HepG2 (cell line): ENCODE data around the gene TRNT1. TPM values are rescaled to one million over a fixed set of nuclear protein-coding genes. Genes with fewer than 3 reads are reported as not detected.

Source experiments
- BRF2 ChIP-seq: sonication (generic); formaldehyde crosslinking; IDR thresholded peaks from 2 replicates; pipeline ENCODE4 v1.8.1; 2022; ENCODE audit warnings: mild to moderate bottlenecking, missing genetic modification reagents
- ETV5 ChIP-seq: IDR thresholded peaks from 2 replicates; pipeline ENCODE4 v1.6.1; 2018; ENCODE audit warnings: missing biosample characterization, missing genetic modification reagents, inconsistent platforms, borderline replicate concordance
- IKZF5 ChIP-seq: IDR thresholded peaks from 2 replicates; pipeline ENCODE4 v1.6.1; 2018; ENCODE audit warnings: missing genetic modification reagents, mild to moderate bottlenecking, missing compliant biosample characterization
- KDM5A ChIP-seq: fragments of 200-600 bp; sonication (generic); IDR thresholded peaks from 2 replicates; pipeline ENCODE4 v1.7.0; 2018; ENCODE audit warnings: antibody characterized with exemption, mild to moderate bottlenecking, low read length, borderline replicate concordance
- KLF9 ChIP-seq: IDR thresholded peaks from 2 replicates; pipeline ENCODE4 v1.6.1; 2016; ENCODE audit warnings: low read depth
- MEIS2 ChIP-seq: sonication (generic); formaldehyde crosslinking; IDR thresholded peaks from 2 replicates; pipeline ENCODE4 v1.9.0; 2021; ENCODE audit warnings: mild to moderate bottlenecking, missing genetic modification reagents
- MIXL1 ChIP-seq: IDR thresholded peaks from 2 replicates; pipeline ENCODE4 v1.6.1; 2016
- MTF1 ChIP-seq: sonication (generic); formaldehyde crosslinking; IDR thresholded peaks from 2 replicates; pipeline ENCODE4 v1.5.0; 2020; ENCODE audit warnings: missing genetic modification reagents
- MTF2 ChIP-seq: sonication (generic); formaldehyde crosslinking; IDR thresholded peaks from 2 replicates; pipeline ENCODE4 v1.5.0; 2020; ENCODE audit warnings: missing genetic modification reagents, borderline replicate concordance
- NFYB ChIP-seq: sonication (generic); formaldehyde crosslinking; IDR thresholded peaks from 2 replicates; pipeline ENCODE4 v1.4.0; 2020; ENCODE audit warnings: missing genetic modification reagents
- RFX5 ChIP-seq: IDR thresholded peaks from 2 replicates; pipeline ENCODE4 v1.6.1; 2011; ENCODE audit warnings: low read depth, low read length, improper control_type of control experiment
- SUZ12 ChIP-seq: fragments of 150-350 bp; IDR thresholded peaks from 2 replicates; pipeline ENCODE4 v1.6.1; 2014; ENCODE audit warnings: low read depth, low read length
- THRA ChIP-seq: sonication (generic); formaldehyde crosslinking; IDR thresholded peaks from 2 replicates; pipeline ENCODE4 v1.4.0; 2020; ENCODE audit warnings: missing genetic modification reagents, borderline replicate concordance
- ZFAT ChIP-seq: sonication (generic); formaldehyde crosslinking; conservative IDR thresholded peaks from 2 replicates; pipeline ENCODE4 v1.8.1; 2023; ENCODE audit warnings: missing genetic modification reagents, inconsistent platforms
- ZFP62 ChIP-seq: sonication (generic); formaldehyde crosslinking; IDR thresholded peaks from 2 replicates; pipeline ENCODE4 v1.4.0; 2020; ENCODE audit warnings: missing genetic modification reagents
- ZNF263 ChIP-seq: sonication (generic); formaldehyde crosslinking; IDR thresholded peaks from 2 replicates; pipeline ENCODE4 v1.4.0; 2020; ENCODE audit warnings: missing genetic modification reagents
- ZNF292 ChIP-seq: sonication (generic); formaldehyde crosslinking; IDR thresholded peaks from 2 replicates; pipeline ENCODE4 v1.8.1; 2022; ENCODE audit warnings: mild to moderate bottlenecking, low read depth, missing genetic modification reagents, borderline replicate concordance
- ZNF329 ChIP-seq: sonication (generic); formaldehyde crosslinking; IDR thresholded peaks from 2 replicates; pipeline ENCODE4 v1.9.0; 2021; ENCODE audit warnings: low read depth, mild to moderate bottlenecking, missing genetic modification reagents
- ZNF337 ChIP-seq: sonication (generic); formaldehyde crosslinking; IDR thresholded peaks from 2 replicates; pipeline ENCODE4 v1.5.1; 2020; ENCODE audit warnings: missing genetic modification reagents, low read depth, mild to moderate bottlenecking, borderline replicate concordance
- ZNF589 ChIP-seq: sonication (generic); formaldehyde crosslinking; conservative IDR thresholded peaks from 2 replicates; pipeline ENCODE4 v1.8.0; 2022; ENCODE audit warnings: mild to moderate bottlenecking, moderate library complexity, missing genetic modification reagents
- polyA plus RNA-seq, 8 experiments: library from polyadenylated mRNA; depleted of rRNA in 3 of 8; stranded (reverse) in 7 of 8; unstranded in 1 of 8; fragments of >200 nt; fragmentation: Illumina TruSeq in 4 of 8; extraction: Trizol in 4 of 8; gene quantifications; 2 replicates each; pipeline versions ENCODE4 v1.2.1 to v1.2.3, GENCODE V29; 2011 to 2016; ENCODE audit warnings: low read depth in 4 of 8, missing spikeins in 1 of 8, mixed read lengths in 1 of 8; ENCODE audit not compliant: insufficient read depth in 1 of 8
- total RNA-seq, 5 experiments: library from RNA; depleted of rRNA; stranded (reverse); fragments of >200 nt; fragmentation: Illumina TruSeq; extraction: Trizol; gene quantifications; 2 replicates each; pipeline ENCODE4 v1.2.3, GENCODE V29; 2016; ENCODE audit warnings: low read depth in 1 of 5
- TF ChIP-seq, protein P1 (sequence below): sonication (generic); formaldehyde crosslinking; IDR thresholded peaks from 2 replicates; pipeline ENCODE4 v1.9.0; 2022; ENCODE audit warnings: missing genetic modification reagents, mild to moderate bottlenecking, borderline replicate concordance
- TF ChIP-seq, protein P2 (sequence below): sonication (generic); formaldehyde crosslinking; IDR thresholded peaks from 2 replicates; pipeline ENCODE4 v1.4.0; 2020; ENCODE audit warnings: missing genetic modification reagents
- TF ChIP-seq, protein P3 (sequence below): sonication (generic); formaldehyde crosslinking; IDR thresholded peaks from 2 replicates; pipeline ENCODE4 v1.4.0; 2020; ENCODE audit warnings: mild to moderate bottlenecking, missing genetic modification reagents

Gene TRNT1
- total and polyA plus RNA-seq, 2 of the 13 experiments (the other 11 are each of a cell fraction or from before 2014, with no cell fraction given) = 9.4 to 27.7 TPM

- 0 out of 2 replicates have a peak, but pooled peaks have one; percentile 8 for TF ChIP-seq MIXL1 (CRISPR knock-in tag)
- TF ChIP-seq ETV5 (CRISPR knock-in tag) = no peak; the same call in none of the 2 replicates
- TF ChIP-seq RFX5 = no peak
- no peak for TF ChIP-seq ZNF292
- TF ChIP-seq, protein P1, sequence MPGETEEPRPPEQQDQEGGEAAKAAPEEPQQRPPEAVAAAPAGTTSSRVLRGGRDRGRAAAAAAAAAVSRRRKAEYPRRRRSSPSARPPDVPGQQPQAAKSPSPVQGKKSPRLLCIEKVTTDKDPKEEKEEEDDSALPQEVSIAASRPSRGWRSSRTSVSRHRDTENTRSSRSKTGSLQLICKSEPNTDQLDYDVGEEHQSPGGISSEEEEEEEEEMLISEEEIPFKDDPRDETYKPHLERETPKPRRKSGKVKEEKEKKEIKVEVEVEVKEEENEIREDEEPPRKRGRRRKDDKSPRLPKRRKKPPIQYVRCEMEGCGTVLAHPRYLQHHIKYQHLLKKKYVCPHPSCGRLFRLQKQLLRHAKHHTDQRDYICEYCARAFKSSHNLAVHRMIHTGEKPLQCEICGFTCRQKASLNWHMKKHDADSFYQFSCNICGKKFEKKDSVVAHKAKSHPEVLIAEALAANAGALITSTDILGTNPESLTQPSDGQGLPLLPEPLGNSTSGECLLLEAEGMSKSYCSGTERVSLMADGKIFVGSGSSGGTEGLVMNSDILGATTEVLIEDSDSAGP (CRISPR knock-in tag) = peak; percentile 96
- TF ChIP-seq, protein P2, sequence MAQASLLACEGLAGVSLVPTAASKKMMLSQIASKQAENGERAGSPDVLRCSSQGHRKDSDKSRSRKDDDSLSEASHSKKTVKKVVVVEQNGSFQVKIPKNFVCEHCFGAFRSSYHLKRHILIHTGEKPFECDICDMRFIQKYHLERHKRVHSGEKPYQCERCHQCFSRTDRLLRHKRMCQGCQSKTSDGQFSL (CRISPR knock-in tag) = 0 out of 2 replicates have a peak, but pooled peaks have one; percentile 47
- TF ChIP-seq MEIS2 (CRISPR knock-in tag) = peak; percentile 85
- peak; percentile 40 for TF ChIP-seq SUZ12
- TF ChIP-seq ZFAT (CRISPR knock-in tag) = 0 out of 2 replicates have a peak, but pooled peaks have one; percentile 26
- TF ChIP-seq IKZF5 (CRISPR knock-in tag) = peak; percentile 79; the same call in 1 of the 2 replicates
- TF ChIP-seq ZFP62 = 0 out of 2 replicates have a peak, but pooled peaks have one; percentile 83
- peak; percentile 37; the same call in 1 of the 2 replicates for TF ChIP-seq NFYB (CRISPR knock-in tag)
- peak; percentile 99 for TF ChIP-seq KDM5A
- no peak for TF ChIP-seq MTF1
- TF ChIP-seq, protein P3, sequence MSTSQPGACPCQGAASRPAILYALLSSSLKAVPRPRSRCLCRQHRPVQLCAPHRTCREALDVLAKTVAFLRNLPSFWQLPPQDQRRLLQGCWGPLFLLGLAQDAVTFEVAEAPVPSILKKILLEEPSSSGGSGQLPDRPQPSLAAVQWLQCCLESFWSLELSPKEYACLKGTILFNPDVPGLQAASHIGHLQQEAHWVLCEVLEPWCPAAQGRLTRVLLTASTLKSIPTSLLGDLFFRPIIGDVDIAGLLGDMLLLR = peak; percentile 78; the same call in 1 of the 2 replicates
- TF ChIP-seq THRA = peak; percentile 52
- TF ChIP-seq MTF2 (CRISPR knock-in tag) = peak; percentile 92
- TF ChIP-seq BRF2 (CRISPR knock-in tag) = 0 out of 2 replicates have a peak, but pooled peaks have one; percentile 46
- TF ChIP-seq ZNF589 (CRISPR knock-in tag) = 0 out of 2 replicates have a peak, but pooled peaks have one; percentile 46
- TF ChIP-seq ZNF263 (CRISPR knock-in tag) = peak; percentile 71
- TF ChIP-seq KLF9 (CRISPR knock-in tag) = no peak
- TF ChIP-seq ZNF337 = no peak
- no peak for TF ChIP-seq ZNF329 (CRISPR knock-in tag)
Observed at GRCh38 chr3:3179407-3180094, 52.8 kb downstream of the TRNT1 start, which contains the start of gene CRBN (continued).
